ENCODE results near the gene TSPAN8.
"Not testable (repeated sequence)": the region's sequence is repeated elsewhere in the genome, so short reads cannot be mapped to it uniquely, and the experiment has no call there.

The TSPAN8 gene

DNA sequence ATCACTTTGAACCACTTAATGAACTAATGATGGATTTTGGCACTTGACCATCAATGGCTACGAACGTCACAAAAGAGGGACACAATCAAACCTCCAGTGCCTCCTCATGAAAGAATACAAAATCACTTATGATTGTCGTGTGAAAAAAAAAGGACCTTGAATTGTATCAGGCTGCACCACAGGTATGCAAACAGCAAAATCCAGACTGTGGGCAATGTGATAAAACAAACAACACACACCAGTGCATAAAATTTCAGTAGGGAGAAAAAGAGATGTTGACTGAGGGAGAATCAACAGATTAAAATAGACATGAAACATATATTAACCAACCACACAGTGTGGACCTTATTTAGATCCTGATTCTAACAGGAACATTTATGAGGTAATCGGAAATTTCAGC, 2.6 kb downstream of the TSPAN8 start:
- Histone ChIP-seq H3K18ac (ENCODE audit: low read length) (no peak overlapping the region), H2BK5ac (ENCODE audit: low read depth, low read length, poor library complexity) (no peak overlapping the region), H3K4me1 (ENCODE audit: control insufficient read depth in 1 of 2, insufficient read depth in 2 of 2, low read length in 2 of 2) (no peaks in the 10 kb centered on the region)

GRCh38 chr12:71152851-71153250, 4.9 kb downstream of the TSPAN8 start:
- Histone ChIP-seq H4K91ac (ENCODE audit: low read depth, low read length) (no peak overlapping the region), H3K4me1 (ENCODE audit: control insufficient read depth in 1 of 2, insufficient read depth in 2 of 2, low read length in 2 of 2) (no peaks in the 10 kb centered on the region), H3K27ac (ENCODE audit: low read depth, low read length) (no peak overlapping the region), H3K79me1 (ENCODE audit: low read length) (no peaks in the 10 kb centered on the region), H4K12ac (ENCODE audit: low read depth, low read length) (no peak overlapping the region), H2BK5ac (ENCODE audit: low read depth, low read length, poor library complexity) (no peak overlapping the region), H2BK120ac (ENCODE audit: insufficient read depth, low read length, poor library complexity) (no peak overlapping the region), H3K18ac (ENCODE audit: low read length) (no peak overlapping the region), H3K27me3 (ENCODE audit: insufficient read depth, low read length) (no peaks in the 10 kb centered on the region), H3K79me2 (ENCODE audit: control insufficient read depth, insufficient read depth, low read length, poor library complexity) (no peaks in the 10 kb centered on the region), H3K4me3 (ENCODE audit: low read depth, low read length) (no peak overlapping the region), H3K23ac (ENCODE audit: low read length) (no peak overlapping the region), H2AFZ (ENCODE audit: insufficient read depth, low read length, poor library complexity) (no peak overlapping the region), H3K36me3 (ENCODE audit: control insufficient read depth in 1 of 2, insufficient read depth in 2 of 2, low read length in 2 of 2) (no peaks in the 10 kb centered on the region), H3K9ac (ENCODE audit: low read length) (no peak overlapping the region), H3K14ac (ENCODE audit: low read length) (no peak overlapping the region), H4K8ac (ENCODE audit: low read depth, low read length) (no peak overlapping the region), H3K4me2 (ENCODE audit: low read length) (no peak overlapping the region), H3K4ac (ENCODE audit: low read depth, low read length) (no peak overlapping the region), H2AK5ac (ENCODE audit: low read length) (no peak overlapping the region), H3K9me3 (ENCODE audit: insufficient read depth, low read depth, low read length) (no peaks in the 10 kb centered on the region), H2BK12ac (ENCODE audit: low read length) (no peak overlapping the region)
- no CpG with 5 or more reads among the region's 5 CpGs for WGBS (ENCODE audit: extremely low coverage, insufficient coverage, insufficient read length)
- no peak for DNase-seq

More for the DNA sequence above, 2.6 kb downstream of the TSPAN8 start:
- no peak overlapping the region for H2BK120ac ChIP-seq (ENCODE audit: insufficient read depth, low read length, poor library complexity)
- no peak overlapping the region for H4K91ac ChIP-seq (ENCODE audit: low read depth, low read length)
- H3K14ac ChIP-seq (ENCODE audit: low read length), result no peak overlapping the region
- no peak overlapping the region for H3K27ac ChIP-seq (ENCODE audit: low read depth, low read length)
- H3K36me3 ChIP-seq (ENCODE audit: control insufficient read depth in 1 of 2, insufficient read depth in 2 of 2, low read length in 2 of 2), result no peaks in the 10 kb centered on the region
- H3K4me2 ChIP-seq (ENCODE audit: low read length), result no peak overlapping the region
- no peak overlapping the region for H3K4me3 ChIP-seq (ENCODE audit: low read depth, low read length)
- H3K23ac ChIP-seq (ENCODE audit: low read length), result no peak overlapping the region
- no peaks in the 10 kb centered on the region for H3K27me3 ChIP-seq (ENCODE audit: insufficient read depth, low read length)
- no peaks in the 10 kb centered on the region for H3K79me1 ChIP-seq (ENCODE audit: low read length)
- no peak overlapping the region for H2BK12ac ChIP-seq (ENCODE audit: low read length)
- no peak overlapping the region for H4K12ac ChIP-seq (ENCODE audit: low read depth, low read length)
- H3K79me2 ChIP-seq (ENCODE audit: control insufficient read depth, insufficient read depth, low read length, poor library complexity), result no peaks in the 10 kb centered on the region
- no peak overlapping the region for H4K8ac ChIP-seq (ENCODE audit: low read depth, low read length)
- H2AK5ac ChIP-seq (ENCODE audit: low read length), result no peak overlapping the region
- no peaks in the 10 kb centered on the region for H3K9me3 ChIP-seq (ENCODE audit: insufficient read depth, low read depth, low read length)
- DNase-seq, result no peak
- no CpG with 5 or more reads among the region's 4 CpGs for WGBS (ENCODE audit: extremely low coverage, insufficient coverage, insufficient read length)
- H3K4ac ChIP-seq (ENCODE audit: low read depth, low read length), result no peak overlapping the region
- no peak overlapping the region for H2AFZ ChIP-seq (ENCODE audit: insufficient read depth, low read length, poor library complexity)
- no peak overlapping the region for H3K9ac ChIP-seq (ENCODE audit: low read length)

GRCh38 chr12:71150041-71150440, 7.8 kb downstream of the TSPAN8 start:
- H2BK120ac ChIP-seq (ENCODE audit: insufficient read depth, low read length, poor library complexity); H3K14ac ChIP-seq (ENCODE audit: low read length); H3K9ac ChIP-seq (ENCODE audit: low read length); H4K12ac ChIP-seq (ENCODE audit: low read depth, low read length); DNase-seq; H3K4ac ChIP-seq (ENCODE audit: low read depth, low read length); H3K23ac ChIP-seq (ENCODE audit: low read length); H3K18ac ChIP-seq (ENCODE audit: low read length); H3K27ac ChIP-seq (ENCODE audit: low read depth, low read length); H2BK5ac ChIP-seq (ENCODE audit: low read depth, low read length, poor library complexity); H2AFZ ChIP-seq (ENCODE audit: insufficient read depth, low read length, poor library complexity); H3K4me2 ChIP-seq (ENCODE audit: low read length); H3K9me3 ChIP-seq (ENCODE audit: insufficient read depth, low read depth, low read length); H4K8ac ChIP-seq (ENCODE audit: low read depth, low read length); H3K36me3 ChIP-seq (ENCODE audit: control insufficient read depth in 1 of 2, insufficient read depth in 2 of 2, low read length in 2 of 2); H2BK12ac ChIP-seq (ENCODE audit: low read length); H3K27me3 ChIP-seq (ENCODE audit: insufficient read depth, low read length); H3K79me2 ChIP-seq (ENCODE audit: control insufficient read depth, insufficient read depth, low read length, poor library complexity); H4K91ac ChIP-seq (ENCODE audit: low read depth, low read length); H2AK5ac ChIP-seq (ENCODE audit: low read length); H3K4me1 ChIP-seq (ENCODE audit: control insufficient read depth in 1 of 2, insufficient read depth in 2 of 2, low read length in 2 of 2); H3K4me3 ChIP-seq (ENCODE audit: low read depth, low read length); H3K79me1 ChIP-seq (ENCODE audit: low read length): not testable (repeated sequence)
- no CpG with 5 or more reads among the region's 5 CpGs for WGBS (ENCODE audit: extremely low coverage, insufficient coverage, insufficient read length)

GRCh38 chr12:71144682-71145081, 13.1 kb downstream of the TSPAN8 start:
- H3K4ac ChIP-seq (ENCODE audit: low read depth, low read length), result no peak overlapping the region

More at GRCh38 chr12:71144682-71145081, 13.1 kb downstream of the TSPAN8 start:
- Histone ChIP-seq H3K27me3 (ENCODE audit: insufficient read depth, low read length) (no peaks in the 10 kb centered on the region), H2BK5ac (ENCODE audit: low read depth, low read length, poor library complexity) (no peak overlapping the region), H3K9me3 (ENCODE audit: insufficient read depth, low read depth, low read length) (no peaks in the 10 kb centered on the region), H3K36me3 (ENCODE audit: control insufficient read depth in 1 of 2, insufficient read depth in 2 of 2, low read length in 2 of 2) (no peaks in the 10 kb centered on the region), H3K4me2 (ENCODE audit: low read length) (no peak overlapping the region), H3K79me2 (ENCODE audit: control insufficient read depth, insufficient read depth, low read length, poor library complexity) (no peaks in the 10 kb centered on the region), H3K79me1 (ENCODE audit: low read length) (no peaks in the 10 kb centered on the region), H2AK5ac (ENCODE audit: low read length) (no peak overlapping the region), H3K14ac (ENCODE audit: low read length) (no peak overlapping the region), H4K12ac (ENCODE audit: low read depth, low read length) (no peak overlapping the region), H3K9ac (ENCODE audit: low read length) (no peak overlapping the region), H2AFZ (ENCODE audit: insufficient read depth, low read length, poor library complexity) (no peak overlapping the region), H3K18ac (ENCODE audit: low read length) (no peak overlapping the region), H4K8ac (ENCODE audit: low read depth, low read length) (no peak overlapping the region), H4K91ac (ENCODE audit: low read depth, low read length) (no peak overlapping the region), H2BK12ac (ENCODE audit: low read length) (no peak overlapping the region), H3K4me3 (ENCODE audit: low read depth, low read length) (no peak overlapping the region), H3K23ac (ENCODE audit: low read length) (no peak overlapping the region), H2BK120ac (ENCODE audit: insufficient read depth, low read length, poor library complexity) (no peak overlapping the region), H3K27ac (ENCODE audit: low read depth, low read length) (no peak overlapping the region), H3K4me1 (ENCODE audit: control insufficient read depth in 1 of 2, insufficient read depth in 2 of 2, low read length in 2 of 2) (no peaks in the 10 kb centered on the region)
- DNase-seq, result no peak
- no CpG with 5 or more reads among the region's 1 CpG for WGBS (ENCODE audit: extremely low coverage, insufficient coverage, insufficient read length)

Measured in trophoblast cell (in vitro differentiated cells and primary cell).